OCI-LY1 (cell line): ENCODE measurements around the gene PDE4D.

ENCODE experiments used
- H2AFZ ChIP-seq: fragments of 200-600 bp; sonication (generic), shearing (Covaris generic); 2 replicates; pipeline ENCODE4 v1.6.0; 2014; ENCODE audit warnings: antibody characterized with exemption, mild to moderate bottlenecking, low read length
- H3F3A ChIP-seq: fragments of 200-600 bp; sonication (generic), shearing (Covaris generic); 2 replicates; pipeline ENCODE4 v1.6.0; 2014; ENCODE audit warnings: mild to moderate bottlenecking, antibody characterized with exemption, low read length, moderate library complexity; ENCODE audit not compliant: insufficient read depth
- H3K27ac ChIP-seq: fragments of 200-600 bp; sonication (generic); 2 replicates; pipeline ENCODE4 v1.5.1; 2014; ENCODE audit warnings: low read length, mixed run types, mild to moderate bottlenecking, low read depth; ENCODE audit not compliant: poor library complexity, severe bottlenecking
- H3K27me3 ChIP-seq: fragments of 200-600 bp; sonication (generic); 2 replicates; pipeline ENCODE4 v1.6.0; 2014; ENCODE audit warnings: antibody characterized with exemption, mild to moderate bottlenecking, low read length, moderate library complexity; ENCODE audit not compliant: insufficient read depth
- H3K36me3 ChIP-seq: fragments of 200-600 bp; sonication (generic); 2 replicates; pipeline ENCODE4 v1.6.1; 2014; ENCODE audit warnings: mild to moderate bottlenecking, antibody characterized with exemption, low read length, moderate library complexity, mixed read lengths; ENCODE audit not compliant: insufficient read depth
- H3K4me1 ChIP-seq: fragments of 200-600 bp; sonication (generic); 2 replicates; pipeline ENCODE4 v1.5.1; 2014; ENCODE audit warnings: mild to moderate bottlenecking, low read length, moderate library complexity; ENCODE audit not compliant: insufficient read depth, severe bottlenecking
- H3K4me2 ChIP-seq: fragments of 200-600 bp; sonication (generic), shearing (Covaris generic); 2 replicates; pipeline ENCODE4 v1.6.1; 2014; ENCODE audit warnings: low read length
- H3K4me3 ChIP-seq: fragments of 200-600 bp; sonication (generic); 2 replicates; pipeline ENCODE4 v1.5.1; 2014; ENCODE audit warnings: low read length, low read depth, mild to moderate bottlenecking, mixed read lengths; ENCODE audit not compliant: poor library complexity, severe bottlenecking
- H3K79me2 ChIP-seq: fragments of 200-600 bp; shearing (Covaris generic); 2 replicates; pipeline ENCODE4 v1.6.1; 2016; ENCODE audit warnings: mixed run types, low read length, mixed read lengths; ENCODE audit not compliant: insufficient read depth
- H3K9ac ChIP-seq: fragments of 200-600 bp; sonication (generic), shearing (Covaris generic); 2 replicates; pipeline ENCODE4 v1.6.1; 2014; ENCODE audit warnings: mild to moderate bottlenecking, low read length, mixed read lengths
- H3K9me2 ChIP-seq: fragments of 200-600 bp; sonication (generic), shearing (Covaris generic); 2 replicates; pipeline ENCODE4 v1.6.1; 2014; ENCODE audit warnings: low read depth, mild to moderate bottlenecking, low read length, mixed read lengths
- H3K9me3 ChIP-seq: fragments of 200-600 bp; shearing (Covaris generic); 2 replicates; pipeline ENCODE4 v1.6.1; 2014; ENCODE audit warnings: low read length, mixed read lengths
- H4K20me1 ChIP-seq: fragments of 200-600 bp; sonication (generic), shearing (Covaris generic); 2 replicates; pipeline ENCODE4 v1.6.0; 2016; ENCODE audit warnings: mild to moderate bottlenecking, low read length; ENCODE audit not compliant: insufficient read depth
- EZH2 ChIP-seq: fragments of 200-600 bp; sonication (generic), shearing (Covaris generic); IDR thresholded peaks from 2 replicates; pipeline ENCODE4 v1.8.0; 2017; ENCODE audit warnings: borderline replicate concordance, mixed run types, mild to moderate bottlenecking, antibody characterized with exemption, low read length, moderate library complexity, mixed read lengths
- TF ChIP-seq, protein P1 (sequence below): fragments of 200-600 bp; sonication (generic), shearing (Covaris generic); IDR thresholded peaks from 2 replicates; pipeline ENCODE4 v1.5.1; 2017; ENCODE audit warnings: mild to moderate bottlenecking, antibody characterized with exemption, low read length, moderate library complexity, mixed read lengths

PDE4D gene

DNA sequence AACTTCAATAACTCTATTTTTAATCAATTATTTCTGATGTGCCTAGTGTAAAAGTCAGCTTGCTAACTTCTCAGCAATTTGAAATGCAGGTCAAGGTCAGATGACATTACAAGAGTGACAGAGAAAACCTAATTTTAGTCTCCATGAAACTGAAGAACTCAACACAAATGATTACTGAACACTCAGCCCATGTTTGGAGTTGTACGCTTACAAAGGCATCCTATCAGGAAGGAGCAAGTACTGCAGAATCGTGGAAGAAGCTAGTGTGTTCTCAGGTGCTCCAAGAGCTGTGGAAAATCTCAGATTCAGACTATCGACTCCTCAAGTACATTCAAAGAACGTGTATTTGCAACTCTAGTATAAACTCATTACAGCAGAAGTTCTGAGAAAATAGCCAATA, 526.7 kb downstream of the PDE4D start:
- TF ChIP-seq, protein P1, sequence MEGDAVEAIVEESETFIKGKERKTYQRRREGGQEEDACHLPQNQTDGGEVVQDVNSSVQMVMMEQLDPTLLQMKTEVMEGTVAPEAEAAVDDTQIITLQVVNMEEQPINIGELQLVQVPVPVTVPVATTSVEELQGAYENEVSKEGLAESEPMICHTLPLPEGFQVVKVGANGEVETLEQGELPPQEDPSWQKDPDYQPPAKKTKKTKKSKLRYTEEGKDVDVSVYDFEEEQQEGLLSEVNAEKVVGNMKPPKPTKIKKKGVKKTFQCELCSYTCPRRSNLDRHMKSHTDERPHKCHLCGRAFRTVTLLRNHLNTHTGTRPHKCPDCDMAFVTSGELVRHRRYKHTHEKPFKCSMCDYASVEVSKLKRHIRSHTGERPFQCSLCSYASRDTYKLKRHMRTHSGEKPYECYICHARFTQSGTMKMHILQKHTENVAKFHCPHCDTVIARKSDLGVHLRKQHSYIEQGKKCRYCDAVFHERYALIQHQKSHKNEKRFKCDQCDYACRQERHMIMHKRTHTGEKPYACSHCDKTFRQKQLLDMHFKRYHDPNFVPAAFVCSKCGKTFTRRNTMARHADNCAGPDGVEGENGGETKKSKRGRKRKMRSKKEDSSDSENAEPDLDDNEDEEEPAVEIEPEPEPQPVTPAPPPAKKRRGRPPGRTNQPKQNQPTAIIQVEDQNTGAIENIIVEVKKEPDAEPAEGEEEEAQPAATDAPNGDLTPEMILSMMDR: no peak
- no peak for TF ChIP-seq EZH2
- Histone ChIP-seq H3K79me2 (no peaks in the 10 kb centered on the region), H4K20me1 (no peaks in the 10 kb centered on the region), H3K27ac (no peak overlapping the region), H3K9me3 (no peaks in the 10 kb centered on the region), H3K4me2 (no peak overlapping the region), H3K9ac (no peak overlapping the region), H3F3A (no peaks in the 10 kb centered on the region), H2AFZ (no peak overlapping the region), H3K4me3 (no peak overlapping the region), H3K36me3 (no peaks in the 10 kb centered on the region), H3K4me1 (no peaks in the 10 kb centered on the region), H3K27me3 (no peaks in the 10 kb centered on the region), H3K9me2 (no peaks in the 10 kb centered on the region)

DNA sequence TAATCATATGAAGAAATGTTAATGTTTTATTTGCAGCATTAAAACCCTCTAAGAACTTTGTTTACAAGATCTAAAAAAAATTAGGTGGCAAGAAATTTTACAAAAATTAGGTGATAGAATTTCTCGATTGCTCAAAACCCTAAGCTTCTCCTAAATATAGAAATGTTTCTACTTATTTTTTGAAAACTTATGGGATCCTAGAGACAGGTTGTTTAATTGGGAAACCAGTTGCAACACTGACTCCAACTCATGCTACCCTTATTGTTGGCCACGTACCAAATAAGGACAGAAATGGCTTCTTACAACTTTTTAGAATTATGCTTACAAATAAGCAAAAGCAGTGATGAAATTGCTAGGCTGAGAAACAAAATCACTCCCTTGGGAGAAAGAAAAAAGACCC, 531.1 kb downstream of the PDE4D start:
- no peak for TF ChIP-seq EZH2
- TF ChIP-seq, protein P1: no peak
- H3K79me2 ChIP-seq: no peaks in the 10 kb centered on the region
- no peaks in the 10 kb centered on the region for H3K9me3 ChIP-seq
- H3K4me3 ChIP-seq: no peak overlapping the region
- H3F3A ChIP-seq: no peaks in the 10 kb centered on the region
- H4K20me1 ChIP-seq: no peaks in the 10 kb centered on the region
- no peaks in the 10 kb centered on the region for H3K36me3 ChIP-seq
- H3K4me1 ChIP-seq: no peaks in the 10 kb centered on the region
- H3K4me2 ChIP-seq: no peak overlapping the region
- no peak overlapping the region for H3K27ac ChIP-seq
- H3K27me3 ChIP-seq: no peaks in the 10 kb centered on the region
- H3K9me2 ChIP-seq: no peaks in the 10 kb centered on the region
- H3K9ac ChIP-seq: no peak overlapping the region
- H2AFZ ChIP-seq: no peak overlapping the region

DNA sequence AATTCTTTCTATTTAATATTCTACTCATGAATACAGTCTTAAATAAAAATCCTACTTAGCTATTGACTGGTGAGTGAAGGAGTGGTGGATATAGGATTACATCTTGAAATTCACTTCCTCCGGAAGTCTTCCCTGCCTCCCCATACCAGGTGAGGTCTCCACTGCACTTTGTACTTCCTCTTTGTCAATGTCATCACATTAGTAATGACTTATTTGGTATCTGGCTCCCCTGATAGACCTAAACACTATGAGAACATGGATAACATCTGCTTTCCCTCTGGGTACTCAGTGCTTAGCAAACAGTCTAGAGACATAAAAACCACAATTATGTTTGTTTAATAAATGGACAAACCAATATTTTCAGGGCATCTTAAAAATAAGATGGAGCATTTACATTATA, 532.1 kb downstream of the PDE4D start:
- Histone ChIP-seq H3F3A (no peaks in the 10 kb centered on the region), H3K27me3 (no peaks in the 10 kb centered on the region), H3K27ac (no peak overlapping the region), H3K4me2 (no peak overlapping the region), H3K4me3 (no peak overlapping the region), H3K9me2 (no peaks in the 10 kb centered on the region), H3K36me3 (no peaks in the 10 kb centered on the region), H4K20me1 (no peaks in the 10 kb centered on the region), H3K9ac (no peak overlapping the region), H3K9me3 (no peaks in the 10 kb centered on the region), H2AFZ (no peak overlapping the region), H3K79me2 (no peaks in the 10 kb centered on the region), H3K4me1 (no peaks in the 10 kb centered on the region)
- TF ChIP-seq, protein P1: no peak
- no peak for TF ChIP-seq EZH2
